ENCODE results near the gene FDCSP.

- TF ChIP-seq CTCF (IDR thresholded peaks at IDR 0.05) (no peak), POLR2A (IDR thresholded peaks at IDR 0.05) (no peak)
Measured at GRCh38 chr4:70187216-70187615, 38.7 kb upstream of the FDCSP start.
